Memory B cell (primary cell): Measurements from ENCODE around the gene LGI2.

Experiments used
- ATAC-seq: fragments of 150-1000 bp; cut with Tn5 transposase; 2 replicates; pipeline ENCODE4 v1.10.0; 2021; ENCODE audit warnings: low read depth, mild to moderate bottlenecking, moderate library complexity
- DNase-seq, 2 donors: peaks; one replicate each; pipeline ENCODE4 v3.0.0; 2022; ENCODE audit warnings: low spot score in 2 of 2
- H3K27ac Mint-ChIP-seq: one replicate; pipeline ENCODE4 v1.8.0; 2022; ENCODE audit warnings: mild to moderate bottlenecking, moderate library complexity, mixed read lengths
- H3K27me3 Mint-ChIP-seq: one replicate; pipeline ENCODE4 v1.8.0; 2022; ENCODE audit warnings: mixed read lengths
- H3K36me3 Mint-ChIP-seq: one replicate; pipeline ENCODE4 v1.8.0; 2022; ENCODE audit warnings: mild to moderate bottlenecking, mixed read lengths
- H3K4me1 Mint-ChIP-seq: one replicate; pipeline ENCODE4 v1.8.0; 2022; ENCODE audit warnings: mixed read lengths
- H3K4me3 Mint-ChIP-seq: one replicate; pipeline ENCODE4 v1.8.0; 2022; ENCODE audit warnings: mild to moderate bottlenecking, moderate library complexity, mixed read lengths
- H3K9me3 Mint-ChIP-seq: one replicate; pipeline ENCODE4 v1.8.0; 2022; ENCODE audit warnings: mixed read lengths

LGI2 gene

GRCh38 chr4:24973404-24973746 is 57.4 kb downstream of the LGI2 start:
- peaks cover 6% of the 10 kb centered on the region for H3K27me3 Mint-ChIP-seq
- H3K4me3 Mint-ChIP-seq: no peak overlapping the region
- H3K4me1 Mint-ChIP-seq: peaks cover 3% of the 10 kb centered on the region
- no peaks in the 10 kb centered on the region for H3K36me3 Mint-ChIP-seq
- no peaks in the 10 kb centered on the region for H3K9me3 Mint-ChIP-seq
- no peak overlapping the region for H3K27ac Mint-ChIP-seq
- DNase-seq (no peak), ATAC-seq (no peak)

GRCh38 chr4:24971192-24971591 is 59.6 kb downstream of the LGI2 start:
- H3K36me3 Mint-ChIP-seq: peaks cover 2% of the 10 kb centered on the region
- no peak overlapping the region for H3K27ac Mint-ChIP-seq
- peaks cover 3% of the 10 kb centered on the region for H3K4me1 Mint-ChIP-seq
- no peak for DNase-seq
- H3K4me3 Mint-ChIP-seq: no peak overlapping the region
- peaks cover 1% of the 10 kb centered on the region for H3K9me3 Mint-ChIP-seq
- peaks cover 6% of the 10 kb centered on the region for H3K27me3 Mint-ChIP-seq
- ATAC-seq: no peak

GRCh38 chr4:24970635-24971034 is 60.1 kb downstream of the LGI2 start:
- DNase-seq (no peak), ATAC-seq (no peak)
- Mint-ChIP-seq H3K27me3 (peaks cover 6% of the 10 kb centered on the region), H3K36me3 (peaks cover 2% of the 10 kb centered on the region), H3K4me3 (no peak overlapping the region), H3K9me3 (peaks cover 1% of the 10 kb centered on the region), H3K4me1 (peaks cover 3% of the 10 kb centered on the region), H3K27ac (no peak overlapping the region)

GRCh38 chr4:24970191-24970590 is 60.6 kb downstream of the LGI2 start:
- no peak for ATAC-seq

GRCh38 chr4:24969486-24969885 is 61.3 kb downstream of the LGI2 start:
- peaks cover 4% of the 10 kb centered on the region for H3K27me3 Mint-ChIP-seq
- ATAC-seq (no peak), DNase-seq (no peak)
- H3K4me1 Mint-ChIP-seq: no peaks in the 10 kb centered on the region
- H3K36me3 Mint-ChIP-seq: peaks cover 2% of the 10 kb centered on the region
- H3K27ac Mint-ChIP-seq: no peak overlapping the region
- no peak overlapping the region for H3K4me3 Mint-ChIP-seq
- peaks cover 1% of the 10 kb centered on the region for H3K9me3 Mint-ChIP-seq

More at GRCh38 chr4:24970191-24970590, 60.6 kb downstream of the LGI2 start:
- peaks cover 6% of the 10 kb centered on the region for H3K27me3 Mint-ChIP-seq
- H3K36me3 Mint-ChIP-seq: peaks cover 2% of the 10 kb centered on the region
- peaks cover 1% of the 10 kb centered on the region for H3K9me3 Mint-ChIP-seq
- DNase-seq: no peak
- H3K4me3 Mint-ChIP-seq: no peak overlapping the region
- peaks cover 2% of the 10 kb centered on the region for H3K4me1 Mint-ChIP-seq
- no peak overlapping the region for H3K27ac Mint-ChIP-seq

GRCh38 chr4:24968992-24969391 is 61.8 kb downstream of the LGI2 start:
- no peak overlapping the region for H3K27ac Mint-ChIP-seq
- H3K9me3 Mint-ChIP-seq: peaks cover 2% of the 10 kb centered on the region
- no peak for ATAC-seq
- H3K4me1 Mint-ChIP-seq: no peaks in the 10 kb centered on the region
- peaks cover 2% of the 10 kb centered on the region for H3K36me3 Mint-ChIP-seq
- no peak overlapping the region for H3K4me3 Mint-ChIP-seq
- DNase-seq: no peak
- H3K27me3 Mint-ChIP-seq: peaks cover 4% of the 10 kb centered on the region

GRCh38 chr4:24968278-24968677 is 62.5 kb downstream of the LGI2 start:
- no peak for ATAC-seq
- Mint-ChIP-seq H3K27ac (no peak overlapping the region), H3K36me3 (peaks cover 2% of the 10 kb centered on the region), H3K4me3 (no peak overlapping the region), H3K4me1 (no peaks in the 10 kb centered on the region), H3K27me3 (peaks cover 4% of the 10 kb centered on the region), H3K9me3 (peaks cover 4% of the 10 kb centered on the region)
- DNase-seq: no peak

GRCh38 chr4:24967346-24967745 is 63.4 kb downstream of the LGI2 start:
- Mint-ChIP-seq H3K27me3 (no peaks in the 10 kb centered on the region), H3K27ac (no peak overlapping the region), H3K9me3 (peaks cover 4% of the 10 kb centered on the region), H3K36me3 (peaks cover 2% of the 10 kb centered on the region), H3K4me1 (no peaks in the 10 kb centered on the region), H3K4me3 (no peak overlapping the region)
- DNase-seq (no peak), ATAC-seq (no peak)

GRCh38 chr4:24966076-24966475 is 64.7 kb downstream of the LGI2 start:
- Mint-ChIP-seq H3K4me1 (no peaks in the 10 kb centered on the region), H3K27ac (no peak overlapping the region), H3K36me3 (peaks cover 2% of the 10 kb centered on the region), H3K27me3 (no peaks in the 10 kb centered on the region), H3K4me3 (no peak overlapping the region), H3K9me3 (peaks cover 4% of the 10 kb centered on the region)
- ATAC-seq: no peak
- no peak for DNase-seq

- Mint-ChIP-seq H3K4me1 (no peaks in the 10 kb centered on the region), H3K36me3 (peaks cover 2% of the 10 kb centered on the region), H3K27me3 (no peaks in the 10 kb centered on the region), H3K9me3 (peaks cover 4% of the 10 kb centered on the region), H3K27ac (no peak overlapping the region), H3K4me3 (no peak overlapping the region)
- ATAC-seq (no peak), DNase-seq (no peak)
Measured at GRCh38 chr4:24965627-24966026, 65.1 kb downstream of the LGI2 start.

- no peaks in the 10 kb centered on the region for H3K4me1 Mint-ChIP-seq
- H3K27me3 Mint-ChIP-seq: peaks cover 1% of the 10 kb centered on the region
- DNase-seq: no peak
- H3K36me3 Mint-ChIP-seq: peaks cover 2% of the 10 kb centered on the region
- no peak for ATAC-seq
- H3K4me3 Mint-ChIP-seq: no peak overlapping the region
- H3K27ac Mint-ChIP-seq: no peak overlapping the region
- H3K9me3 Mint-ChIP-seq: peaks cover 4% of the 10 kb centered on the region
Measured at GRCh38 chr4:24963277-24963676, 67.5 kb downstream of the LGI2 start.

- Mint-ChIP-seq H3K27me3 (peaks cover 1% of the 10 kb centered on the region), H3K36me3 (peaks cover 2% of the 10 kb centered on the region), H3K4me3 (no peak overlapping the region), H3K4me1 (no peaks in the 10 kb centered on the region), H3K27ac (no peak overlapping the region), H3K9me3 (peaks cover 4% of the 10 kb centered on the region)
- no peak for ATAC-seq
- no peak for DNase-seq
Measured at GRCh38 chr4:24957886-24958285, 72.9 kb downstream of the LGI2 start.

- Mint-ChIP-seq H3K27me3 (peaks cover 3% of the 10 kb centered on the region), H3K27ac (no peak overlapping the region), H3K4me3 (no peak overlapping the region), H3K36me3 (peaks cover 2% of the 10 kb centered on the region), H3K4me1 (no peaks in the 10 kb centered on the region), H3K9me3 (peaks cover 4% of the 10 kb centered on the region)
- ATAC-seq (no peak), DNase-seq (no peak)
Measured at GRCh38 chr4:24956763-24957162, 74.0 kb downstream of the LGI2 start.

- Mint-ChIP-seq H3K4me1 (no peaks in the 10 kb centered on the region), H3K36me3 (peaks cover 2% of the 10 kb centered on the region), H3K4me3 (no peak overlapping the region), H3K27me3 (peaks cover 3% of the 10 kb centered on the region), H3K9me3 (peaks cover 4% of the 10 kb centered on the region), H3K27ac (no peak overlapping the region)
- DNase-seq (no peak), ATAC-seq (no peak)
Measured at GRCh38 chr4:24956091-24956490, 74.7 kb downstream of the LGI2 start.

- no peak overlapping the region for H3K4me3 Mint-ChIP-seq
- H3K27ac Mint-ChIP-seq: no peak overlapping the region
- H3K9me3 Mint-ChIP-seq: peaks cover 4% of the 10 kb centered on the region
- DNase-seq (no peak), ATAC-seq (no peak)
- H3K36me3 Mint-ChIP-seq: peaks cover 2% of the 10 kb centered on the region
- peaks cover 2% of the 10 kb centered on the region for H3K27me3 Mint-ChIP-seq
- no peaks in the 10 kb centered on the region for H3K4me1 Mint-ChIP-seq
Measured at GRCh38 chr4:24952667-24953066, 78.1 kb downstream of the LGI2 start.
